Measurements from ENCODE around the gene SMIM41.

The SMIM41 gene

DNA sequence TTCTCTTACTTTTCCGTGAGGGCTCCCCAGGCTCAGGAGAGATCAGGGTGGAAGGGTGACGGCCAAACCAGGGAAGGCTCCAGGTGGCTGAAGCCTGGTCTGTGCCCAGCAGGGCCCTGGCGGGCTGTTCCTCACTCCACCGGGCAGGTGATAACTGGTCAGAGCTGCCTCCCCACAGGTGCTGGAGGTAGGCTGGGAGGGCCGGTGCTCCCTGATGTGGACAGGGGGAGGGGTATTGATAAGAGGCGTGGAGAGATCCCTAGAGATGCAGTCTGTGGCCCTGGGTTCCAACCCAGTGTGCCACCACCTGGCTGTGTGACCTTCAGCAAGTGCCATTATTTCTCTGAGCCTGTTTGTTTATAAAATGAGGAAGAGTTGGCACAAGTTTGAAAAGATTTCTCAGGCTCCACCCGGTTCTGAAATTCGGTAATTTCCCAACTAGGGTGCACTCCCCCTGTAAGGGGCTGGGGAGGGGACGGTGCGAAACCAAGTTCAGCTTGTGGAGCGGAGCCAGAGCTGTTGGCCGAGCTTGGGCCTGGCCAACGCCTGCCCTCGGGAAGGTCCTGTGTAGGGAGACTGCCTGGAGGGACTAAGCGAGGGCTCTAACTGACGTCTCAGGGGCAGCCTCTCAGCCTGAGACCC lies 29.3 kb upstream of the SMIM41 start:
- TF ChIP-seq CTCF (IDR thresholded peaks at IDR 0.05; ENCODE audit: insufficient read depth, low read depth, low read length, missing control alignments) = no peak
- H3K4me3 ChIP-seq (ENCODE audit: low read depth, low read length) = peak overlapping the region; percentile 90
- DNase-seq (ENCODE audit: low read depth) = peak; percentile 30

GRCh38 chr12:52050758-52051541 lies 28.6 kb upstream of the SMIM41 start, which contains the start of gene NR4A1:
Gene NR4A1, plus strand, starts transcription at chr12:52051442. Its CDS starts 2,887 bp downstream, at chr12:52054329.
- peak; percentile 91 for DNase-seq (ENCODE audit: low read depth)
- H3K4me3 ChIP-seq (ENCODE audit: low read depth, low read length) = peak within 1 kb of the TSS; percentile 90
- peak; percentile 12 for TF ChIP-seq CTCF (IDR thresholded peaks at IDR 0.05; ENCODE audit: insufficient read depth, low read depth, low read length, missing control alignments)

DNA sequence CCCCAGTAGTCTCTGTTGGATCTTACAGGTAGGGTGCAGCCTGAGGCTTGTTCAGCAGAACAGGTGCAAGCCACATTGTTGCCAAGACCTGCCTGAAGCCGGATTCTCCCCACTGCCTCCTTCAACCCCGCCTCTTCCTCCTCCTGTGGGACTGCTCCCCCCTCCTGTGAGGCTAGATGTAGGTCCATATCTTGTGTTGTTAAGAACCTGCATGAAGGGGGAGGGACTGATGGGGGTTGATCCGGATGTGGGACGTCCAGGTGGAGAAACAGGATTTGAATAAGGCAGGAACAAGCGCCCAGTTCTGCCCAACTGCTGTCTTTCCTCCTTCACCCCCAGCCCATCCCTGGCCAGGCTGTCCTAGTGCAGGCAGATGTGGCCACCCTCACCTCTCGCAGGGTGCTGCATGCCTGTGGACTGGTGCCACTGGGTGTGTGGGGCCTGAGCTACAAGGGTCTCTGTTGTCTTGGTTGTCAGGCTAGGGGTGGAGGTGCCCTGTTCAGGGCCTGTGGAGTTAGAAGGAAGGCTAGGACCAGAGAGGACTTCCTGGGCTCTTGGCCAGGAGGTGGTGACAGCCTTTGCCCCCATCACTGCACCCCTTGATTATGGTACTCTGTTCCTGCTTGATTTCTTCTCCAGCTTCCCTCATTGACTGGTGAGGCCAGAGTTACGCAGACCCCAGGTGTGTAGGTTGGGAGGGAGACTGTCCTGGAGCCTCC lies 26.9 kb upstream of the SMIM41 start:
- peak overlapping the region; percentile 90 for H3K4me3 ChIP-seq (ENCODE audit: low read depth, low read length)
- no peak for TF ChIP-seq CTCF (IDR thresholded peaks at IDR 0.05; ENCODE audit: insufficient read depth, low read depth, low read length, missing control alignments)
- peak; percentile 21 for DNase-seq (ENCODE audit: low read depth)

DNA sequence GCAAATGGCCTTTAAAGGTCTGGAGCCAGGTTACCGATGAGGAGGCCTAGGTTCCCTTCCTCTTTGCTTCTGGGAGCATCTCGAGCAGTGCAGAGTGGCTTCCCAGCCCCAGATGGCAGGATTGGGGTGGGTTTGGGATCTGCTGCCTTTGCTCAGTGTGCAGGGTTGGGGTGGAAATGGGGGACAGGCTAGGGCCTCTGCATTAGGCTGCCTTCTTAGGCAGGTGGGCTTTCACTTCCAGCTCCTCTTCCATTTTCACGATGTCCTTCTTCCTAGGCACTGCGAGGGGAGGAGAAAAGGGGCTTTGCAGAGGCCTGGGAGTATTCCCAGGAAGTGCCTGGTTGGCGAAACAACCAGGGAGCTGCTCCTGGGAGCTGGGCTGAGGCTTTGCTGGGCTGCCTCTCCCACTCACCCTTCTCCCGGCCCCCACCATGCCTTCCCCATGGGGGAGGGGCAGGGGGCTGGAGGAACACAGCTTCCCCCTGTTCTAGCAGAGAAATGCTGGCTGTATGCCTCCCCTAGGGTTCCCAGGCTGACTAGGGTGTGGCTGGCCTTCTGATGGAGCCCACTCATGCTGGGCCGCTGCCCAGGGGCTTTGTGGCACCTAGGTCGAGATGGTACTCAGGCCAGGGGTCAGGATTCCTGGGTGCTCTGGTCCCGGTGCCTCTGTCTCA lies 25.8 kb upstream of the SMIM41 start:
- H3K4me3 ChIP-seq (ENCODE audit: low read depth, low read length) = no peak overlapping the region
- TF ChIP-seq CTCF (IDR thresholded peaks at IDR 0.05; ENCODE audit: insufficient read depth, low read depth, low read length, missing control alignments) = no peak
- no peak for DNase-seq (ENCODE audit: low read depth)

DNA sequence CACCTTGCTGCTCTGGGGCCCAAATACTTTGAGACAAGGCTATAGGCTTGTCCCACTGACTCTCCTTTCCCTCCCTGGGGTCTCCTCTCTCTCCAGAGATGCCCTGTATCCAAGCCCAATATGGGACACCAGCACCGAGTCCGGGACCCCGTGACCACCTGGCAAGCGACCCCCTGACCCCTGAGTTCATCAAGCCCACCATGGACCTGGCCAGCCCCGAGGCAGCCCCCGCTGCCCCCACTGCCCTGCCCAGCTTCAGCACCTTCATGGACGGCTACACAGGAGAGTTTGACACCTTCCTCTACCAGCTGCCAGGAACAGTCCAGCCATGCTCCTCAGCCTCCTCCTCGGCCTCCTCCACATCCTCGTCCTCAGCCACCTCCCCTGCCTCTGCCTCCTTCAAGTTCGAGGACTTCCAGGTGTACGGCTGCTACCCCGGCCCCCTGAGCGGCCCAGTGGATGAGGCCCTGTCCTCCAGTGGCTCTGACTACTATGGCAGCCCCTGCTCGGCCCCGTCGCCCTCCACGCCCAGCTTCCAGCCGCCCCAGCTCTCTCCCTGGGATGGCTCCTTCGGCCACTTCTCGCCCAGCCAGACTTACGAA lies 25.2 kb upstream of the SMIM41 start:
- no peak overlapping the region for H3K4me3 ChIP-seq (ENCODE audit: low read depth, low read length)
- DNase-seq (ENCODE audit: low read depth) = no peak
- TF ChIP-seq CTCF (IDR thresholded peaks at IDR 0.05; ENCODE audit: insufficient read depth, low read depth, low read length, missing control alignments) = no peak
